Retina (tissue), 1 donor: ENCODE results near the gene POU3F3.
A peak's percentile ranks its signal among the peaks of the same experiment; 100 is the strongest.

ENCODE experiments used
- DNase-seq: peaks from one replicate; pipeline ENCODE4 v3.0.0-alpha.2; 2016

The POU3F3 gene

GRCh38 chr2:104878863-104879512 is 25.1 kb downstream of the POU3F3 start:
- DNase-seq = no peak

- DNase-seq = no peak
Measured at GRCh38 chr2:104880076-104880475, 26.2 kb downstream of the POU3F3 start.

GRCh38 chr2:104883357-104883756 is 29.4 kb downstream of the POU3F3 start:
- no peak for DNase-seq

GRCh38 chr2:104885119-104885782 is 31.3 kb downstream of the POU3F3 start:
- DNase-seq = no peak

- no peak for DNase-seq
Measured at GRCh38 chr2:104887676-104888075, 33.8 kb downstream of the POU3F3 start.

- no peak for DNase-seq
Measured at GRCh38 chr2:104888489-104889258, 34.8 kb downstream of the POU3F3 start.

DNA sequence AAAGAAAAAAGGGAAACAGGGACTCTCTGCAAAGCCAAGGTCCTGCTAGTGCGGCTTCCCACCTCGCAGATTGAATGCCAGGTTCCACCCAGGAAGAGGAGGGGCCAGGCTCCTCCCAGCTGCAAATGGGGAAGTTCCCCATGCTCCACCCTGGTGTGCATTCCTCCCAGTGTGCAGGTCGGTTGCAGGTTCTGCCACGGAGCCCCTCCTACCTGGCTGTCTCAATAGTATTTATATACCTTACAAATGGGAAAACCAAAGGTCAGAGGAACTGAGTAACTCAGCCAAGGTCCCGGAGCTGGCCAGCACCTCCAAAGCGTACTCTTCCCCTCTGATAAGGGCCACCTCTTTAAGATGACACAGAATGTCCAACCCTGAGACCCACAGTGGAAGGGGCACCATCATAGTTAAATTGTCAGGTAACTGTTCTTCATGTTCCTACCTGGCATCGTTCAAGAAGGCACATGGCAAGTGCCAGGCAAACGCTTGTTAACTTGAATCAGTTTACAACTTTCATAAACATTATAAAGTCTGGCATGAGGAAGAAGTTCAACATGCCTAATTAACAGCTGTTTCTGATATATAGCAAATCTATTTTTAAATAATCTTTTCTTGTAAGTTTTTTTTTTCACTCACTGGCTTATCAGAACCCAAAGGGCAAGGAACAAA is 35.5 kb downstream of the POU3F3 start:
- DNase-seq = no peak

GRCh38 chr2:104889960-104890684 is 36.2 kb downstream of the POU3F3 start:
- DNase-seq = no peak

GRCh38 chr2:104890685-104891069 is 36.8 kb downstream of the POU3F3 start:
- no peak for DNase-seq

DNA sequence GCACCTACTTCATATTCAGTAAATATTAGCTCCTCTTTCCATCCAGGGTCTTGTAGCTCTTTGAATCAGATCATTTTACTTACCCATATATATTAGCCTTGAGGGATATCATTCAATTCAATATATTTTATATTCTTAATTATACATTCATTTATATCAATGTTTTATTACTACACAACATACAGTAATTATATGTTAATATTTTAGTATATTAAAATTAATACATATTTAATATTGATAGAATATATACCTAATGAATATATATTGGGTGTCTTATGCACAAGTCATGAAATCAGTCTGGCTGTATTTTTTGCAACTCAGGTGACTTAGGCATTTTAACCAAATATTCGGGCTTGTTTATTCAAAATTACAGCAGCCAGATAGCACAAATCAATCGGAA is 37.2 kb downstream of the POU3F3 start:
- no peak for DNase-seq

DNA sequence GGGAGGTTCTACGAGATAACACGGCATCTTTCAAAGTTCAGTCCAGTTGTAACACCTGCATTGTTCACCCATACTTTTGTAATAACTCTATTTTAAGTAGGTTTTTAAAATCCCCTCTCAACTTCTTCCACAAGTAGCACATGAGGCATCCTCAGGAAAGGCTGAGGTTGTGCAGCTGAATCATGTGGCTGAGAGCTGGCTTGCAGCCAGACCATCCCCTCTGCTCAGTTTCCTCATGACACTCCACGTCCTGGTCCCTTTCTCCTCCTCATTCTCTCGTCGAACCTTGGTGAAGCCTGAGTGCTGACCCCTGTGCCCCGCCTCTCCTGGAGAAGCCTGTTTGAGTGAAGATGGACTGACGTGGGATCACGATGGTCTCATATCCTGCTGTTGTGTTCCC is 42.5 kb downstream of the POU3F3 start:
- no peak for DNase-seq

DNA sequence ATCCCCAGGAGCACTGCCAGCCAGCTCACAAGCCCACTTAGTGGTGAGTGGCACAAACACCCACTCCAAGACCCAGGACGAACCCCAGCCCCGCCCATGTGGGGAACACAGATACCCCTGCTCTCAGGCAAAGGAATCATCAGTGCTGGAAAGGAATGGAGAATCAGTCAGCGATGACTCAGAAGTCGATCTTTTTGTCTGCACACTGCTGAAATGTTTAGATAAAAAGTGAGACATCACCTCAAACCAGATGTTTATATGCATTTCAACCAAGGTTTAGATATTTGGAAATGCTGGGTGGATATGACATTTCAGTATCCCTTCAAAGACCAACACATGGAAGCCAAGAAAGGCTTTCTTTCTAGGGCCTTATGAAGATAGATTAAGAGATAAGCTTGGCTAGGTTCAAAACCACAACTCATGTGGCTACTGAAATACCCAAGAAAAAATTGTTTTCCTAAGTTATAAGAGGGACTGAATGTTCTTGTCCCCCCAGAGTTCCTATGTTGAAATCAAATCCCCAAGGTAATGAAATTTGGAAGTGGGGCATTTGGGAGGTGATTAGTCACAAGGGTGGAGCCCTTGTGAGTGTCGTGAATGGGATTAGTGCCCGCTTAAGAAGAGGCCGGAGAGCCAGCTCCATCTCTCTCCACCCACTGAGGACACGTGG is 43.7 kb downstream of the POU3F3 start:
- no peak for DNase-seq

DNA sequence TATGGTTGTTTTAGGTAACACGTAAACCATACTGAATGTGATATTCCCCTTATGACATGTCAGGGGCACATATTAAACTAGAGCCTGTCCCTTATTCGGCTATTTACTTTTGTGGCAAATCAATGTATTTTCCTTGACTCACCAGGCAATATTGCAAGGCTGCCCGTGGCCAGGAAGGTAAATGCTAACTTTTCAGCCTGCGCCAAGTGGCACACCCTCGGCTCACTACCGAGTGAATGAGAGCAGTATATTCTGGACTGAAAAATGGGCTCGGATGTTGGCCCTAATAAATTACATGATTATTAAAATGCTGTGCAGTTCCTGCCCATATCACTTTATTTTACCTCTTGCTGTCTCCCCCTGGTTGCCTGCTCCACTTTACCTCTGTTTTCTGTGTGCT is 46.7 kb downstream of the POU3F3 start:
- no peak for DNase-seq

DNA sequence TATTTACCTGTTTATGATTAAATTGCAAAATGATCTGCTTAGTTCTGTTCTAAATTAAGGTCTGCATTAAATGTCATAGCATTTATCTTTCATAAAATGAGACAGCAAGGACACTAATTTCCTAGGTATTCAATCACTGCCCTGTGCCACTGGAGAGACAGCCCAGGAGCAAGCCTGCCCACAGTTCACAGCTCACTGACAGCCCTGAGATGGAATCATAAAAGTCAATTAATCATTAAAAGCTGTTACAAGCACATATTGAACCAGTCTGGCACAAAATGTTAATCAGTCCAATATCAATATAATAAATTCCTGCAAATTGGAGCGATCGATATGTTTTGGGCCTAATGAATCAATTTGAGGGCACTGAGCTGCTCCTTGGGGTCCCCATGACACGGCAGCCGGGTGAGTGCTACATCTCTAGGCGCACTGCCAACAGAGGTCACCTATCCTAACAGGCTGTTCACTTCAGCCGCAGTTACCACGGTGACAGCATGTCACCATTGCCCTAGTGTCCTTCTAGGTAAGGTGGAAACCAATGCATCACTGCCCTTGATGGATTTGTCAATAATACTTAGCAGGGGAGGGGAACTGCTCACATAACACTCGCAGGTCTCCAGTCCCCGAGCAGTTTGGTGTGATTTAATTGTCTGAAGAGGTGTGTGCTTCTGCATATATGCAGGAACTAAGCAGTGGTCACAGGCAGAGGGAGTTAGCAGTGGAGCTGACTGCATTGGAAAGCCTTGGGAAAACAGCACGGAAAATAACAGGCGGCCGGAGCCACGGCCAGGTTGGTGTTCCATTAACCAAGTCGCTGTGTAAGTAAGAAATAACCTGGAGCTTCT is 47.3 kb downstream of the POU3F3 start:
- DNase-seq = peak; percentile 53

GRCh38 chr2:104902317-104902716 is 48.4 kb downstream of the POU3F3 start:
- DNase-seq = no peak
